ENCODE measurements around the gene SRD5A1. TPM values are rescaled to one million over a fixed set of nuclear protein-coding genes. Genes with fewer than 3 reads are reported as not detected.

Gene SRD5A1
- total and polyA plus RNA-seq, 2 of the 8 experiments (the other 6 are each of a cell fraction or from before 2014, with no cell fraction given) = 34.7 to 42.4 TPM

GRCh38 chr5:6637022-6637421, 3.8 kb downstream of the SRD5A1 start:
- Histone ChIP-seq H3K79me1 (ENCODE audit: low read depth, low read length) (peaks cover 9% of the 10 kb centered on the region; the same call in 1 of the 2 replicates), H3K79me2 (ENCODE audit: control insufficient read depth in 1 of 2, insufficient read depth in 2 of 2, low read length in 2 of 2) (peaks cover 10 to 46% of the 10 kb centered on the region in 2 experiments), H3K27ac (ENCODE audit: low read depth, low read length) (no peak overlapping the region), H3K14ac (ENCODE audit: insufficient read length) (no peak overlapping the region), H3K23me2 (ENCODE audit: low read depth, low read length) (peaks cover 2% of the 10 kb centered on the region; the same call in 1 of the 2 replicates), H3K4me3 (ENCODE audit: extremely low read depth in 1 of 4, insufficient read depth in 2 of 4, low read depth in 3 of 4, low read length in 4 of 4) (no peak overlapping the region), H2BK5ac (ENCODE audit: low read depth, low read length) (no peak overlapping the region), H3K9me3 (ENCODE audit: insufficient read depth in 2 of 2, low read depth in 1 of 2, low read length in 1 of 2) (no peaks in the 10 kb centered on the region), H3K23ac (ENCODE audit: insufficient read length) (no peak overlapping the region), H2AK5ac (ENCODE audit: low read depth, low read length) (no peak overlapping the region), H3K4ac (replicated peaks; ENCODE audit: insufficient read length, low read depth, low read length) (no peak overlapping the region), H2BK15ac (ENCODE audit: low read length) (no peak overlapping the region), H3K18ac (ENCODE audit: extremely low read depth, low read length) (no peak overlapping the region), H4K5ac (ENCODE audit: insufficient read length, low read depth, low read length) (no peak overlapping the region), H3K36me3 (ENCODE audit: control insufficient read depth in 2 of 4, insufficient read depth in 4 of 4, low read length in 3 of 4) (no peaks in the 10 kb centered on the region), H4K8ac (ENCODE audit: extremely low read depth, insufficient read depth, low read length) (no peak overlapping the region; the same call in 1 of the 2 replicates), H3K56ac (replicated peaks; ENCODE audit: insufficient read length, low read depth, low read length) (no peak overlapping the region), H3K4me2 (ENCODE audit: insufficient read depth in 1 of 2, low read depth in 2 of 2, low read length in 2 of 2) (no peak overlapping the region), H2BK20ac (ENCODE audit: low read length) (no peak overlapping the region), H3K9ac (replicated peaks in 1 of 4; ENCODE audit: extremely low read depth in 1 of 4, low read depth in 3 of 4, low read length in 3 of 4) (no peak overlapping the region), H4K91ac (replicated peaks; ENCODE audit: insufficient read length, low read length) (no peak overlapping the region), H3K27me3 (replicated peaks in 1 of 4; ENCODE audit: control insufficient read depth in 3 of 4, extremely low read depth in 1 of 4, insufficient read depth in 3 of 4, low read length in 3 of 4) (no peaks in the 10 kb centered on the region), H2BK120ac (replicated peaks; ENCODE audit: low read depth, low read length) (no peak overlapping the region), H3K4me1 (replicated peaks in 1 of 4; ENCODE audit: control insufficient read depth in 3 of 4, insufficient read depth in 4 of 4, low read length in 3 of 4) (peaks cover 0 to 2% (median 0%) of the 10 kb centered on the region in 4 experiments; a peak in 3 of 7 replicates), H2AFZ (ENCODE audit: low read length) (no peak overlapping the region), H4K20me1 (replicated peaks in 1 of 2; ENCODE audit: control insufficient read depth in 1 of 2, insufficient read depth in 2 of 2, low read length in 2 of 2) (peaks cover 0 to 16% of the 10 kb centered on the region in 2 experiments), H2BK12ac (ENCODE audit: low read depth, low read length) (no peak overlapping the region)
- DNase-seq (ENCODE audit: low read depth in 1 of 2, low spot score in 2 of 2) = no peak
- WGBS, 2 experiments (ENCODE audit: extremely low coverage in 1 of 2, insufficient coverage in 1 of 2, insufficient read length in 1 of 2, insufficient replicate concordance in 2 of 2, low coverage in 1 of 2, low lambda C conversion rate in 2 of 2, missing lambda C conversion rate in 1 of 2) = 94% methylated on average over 10 of the region's 10 CpGs; no CpG with 5 or more reads in 1 of the 2 experiments
- no peak for FAIRE-seq
- POLR2A ChIA-PET (ENCODE audit: partially characterized antibody) = interaction anchor here (1.4 kb wide), 1 partner anchor 10 kb away, joined by 4 read pairs; no protein-coding TSS in a partner anchor
- CTCF ChIA-PET (ENCODE audit: partially characterized antibody) = interaction anchor here (0.5 to 2.6 kb wide), 5 partner anchors 12 to 1191 kb away, joined by 3 to 16 read pairs (median 4); no protein-coding TSS in a partner anchor
- TF ChIP-seq SP2 (IDR thresholded peaks at IDR 0.05; ENCODE audit: low read length) = no peak
- TF ChIP-seq BRCA1 (IDR thresholded peaks at IDR 0.05; ENCODE audit: low read depth, low read length) = no peak
- no peak for TF ChIP-seq PHF8 (conservative IDR thresholded peaks at IDR 0.05; ENCODE audit: low read depth, low read length)
- no peak for TF ChIP-seq HDAC2 (IDR thresholded peaks at IDR 0.05; ENCODE audit: borderline replicate concordance in 1 of 2, low read depth in 2 of 2, low read length in 2 of 2)
- TF ChIP-seq SIRT6 (IDR thresholded peaks at IDR 0.05; ENCODE audit: low read length) = no peak
- no peak for TF ChIP-seq KDM5A (IDR thresholded peaks at IDR 0.05; ENCODE audit: low read length)
- no peak for TF ChIP-seq POLR2A (IDR thresholded peaks at IDR 0.05; ENCODE audit: control extremely low read depth in 1 of 2, low read depth in 2 of 2, low read length in 2 of 2)
- no peak for TF ChIP-seq SIN3A (conservative IDR thresholded peaks at IDR 0.05 in 1 of 2, IDR thresholded peaks at IDR 0.05 in 1 of 2; ENCODE audit: low read depth in 1 of 2, low read length in 2 of 2)
- no peak for TF ChIP-seq USF2 (IDR thresholded peaks at IDR 0.05; ENCODE audit: low read length)
- TF ChIP-seq TAF1 (IDR thresholded peaks at IDR 0.05; ENCODE audit: low read depth, low read length) = no peak
- no peak for TF ChIP-seq POU5F1 (IDR thresholded peaks at IDR 0.05; ENCODE audit: low read depth, low read length)
- TF ChIP-seq SRF (IDR thresholded peaks at IDR 0.05; ENCODE audit: low read depth, low read length) = no peak
- no peak for TF ChIP-seq POLR2AphosphoS5 (IDR thresholded peaks at IDR 0.05; ENCODE audit: low read depth, low read length)
- no peak for TF ChIP-seq BACH1 (IDR thresholded peaks at IDR 0.05; ENCODE audit: low read length)

Data from H1 (cell line).